Measurements from ENCODE around the gene RRAGD.

The RRAGD gene

GRCh38 chr6:89412071-89413005 lies at the start of gene RRAGD:
RRAGD (minus strand) TSS chr6:89412273; CDS start chr6:89411993, 280 bp downstream.
- DNase-seq (ENCODE audit: low read depth in 1 of 2, low spot score in 1 of 2) = peak; percentile 18 to 48

DNA sequence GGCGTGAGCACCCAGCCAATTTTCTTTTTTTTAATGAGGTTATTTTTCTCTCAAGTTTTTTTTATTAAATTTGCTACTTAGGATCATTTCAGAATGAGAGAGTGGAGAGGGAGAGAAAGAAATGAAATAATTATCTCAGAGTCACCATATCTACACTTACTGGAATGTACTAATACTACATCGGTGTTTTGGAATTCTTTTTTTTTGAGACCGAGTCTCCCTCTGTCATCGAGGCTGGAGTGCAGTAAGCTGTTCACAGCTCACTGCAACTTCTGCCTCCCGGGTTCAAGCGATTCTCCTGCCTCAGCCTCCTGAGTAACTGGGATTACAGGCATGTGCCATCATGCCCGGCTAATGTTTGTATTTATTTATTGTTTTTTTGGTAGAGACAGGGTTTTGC lies 48.6 kb upstream of the RRAGD start:
- DNase-seq (ENCODE audit: low read depth in 1 of 2, low spot score in 1 of 2) = no peak

- no peak for DNase-seq (ENCODE audit: low read depth in 1 of 2, low spot score in 1 of 2)
Observed at GRCh38 chr6:89459501-89459900, 47.4 kb upstream of the RRAGD start.

GRCh38 chr6:89458704-89459103 lies 46.6 kb upstream of the RRAGD start:
- no peak for DNase-seq (ENCODE audit: low read depth in 1 of 2, low spot score in 1 of 2)

- DNase-seq (ENCODE audit: low read depth in 1 of 2, low spot score in 1 of 2) = no peak
Observed at GRCh38 chr6:89454300-89454699, 42.2 kb upstream of the RRAGD start.

GRCh38 chr6:89452281-89452680 lies 40.2 kb upstream of the RRAGD start:
- DNase-seq (ENCODE audit: low read depth in 1 of 2, low spot score in 1 of 2) = no peak

DNA sequence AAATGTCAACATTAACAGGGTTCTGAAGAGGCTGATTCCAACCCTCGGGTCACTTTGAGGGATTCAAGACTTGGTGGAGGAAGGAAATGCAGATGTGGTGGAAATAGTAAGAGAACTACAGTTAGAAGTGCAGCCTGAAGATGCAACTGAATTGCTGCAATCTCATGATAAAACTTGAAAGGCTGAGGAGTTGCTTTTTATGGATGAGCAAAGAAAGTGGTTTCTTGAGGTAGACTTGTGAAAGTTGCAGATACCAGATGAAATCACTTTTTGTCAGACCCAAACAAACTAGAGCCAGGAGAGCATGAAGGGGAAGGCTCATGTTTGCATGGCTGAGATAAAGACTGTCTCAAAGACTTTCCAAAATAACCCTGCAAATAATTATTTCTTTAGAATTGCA lies 37.1 kb upstream of the RRAGD start:
- no peak for DNase-seq (ENCODE audit: low read depth in 1 of 2, low spot score in 1 of 2)

DNA sequence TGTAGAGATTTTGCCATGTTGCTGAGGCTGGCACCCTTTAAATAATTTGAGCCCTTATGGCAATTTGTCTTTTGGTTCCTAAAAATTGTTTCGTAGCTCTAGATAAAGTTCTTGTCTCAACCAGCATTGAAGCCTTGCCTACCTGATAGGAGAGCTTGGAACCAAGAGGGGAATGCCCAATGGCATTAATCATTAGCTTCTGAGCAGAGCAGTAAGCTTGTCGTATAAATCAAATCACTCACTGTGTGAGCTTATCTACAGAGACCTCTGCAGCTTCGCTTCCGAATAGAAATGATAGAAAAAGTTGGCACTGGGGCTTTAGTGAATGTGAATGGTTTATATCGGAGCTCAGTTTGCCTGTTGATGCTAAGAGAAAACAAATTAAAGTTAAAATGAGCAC lies 31.6 kb upstream of the RRAGD start:
- no peak for DNase-seq (ENCODE audit: low read depth in 1 of 2, low spot score in 1 of 2)

- DNase-seq (ENCODE audit: low read depth in 1 of 2, low spot score in 1 of 2) = no peak
Observed at GRCh38 chr6:89440200-89440599, 28.1 kb upstream of the RRAGD start.

GRCh38 chr6:89439014-89439413 lies 26.9 kb upstream of the RRAGD start:
- no peak for DNase-seq (ENCODE audit: low read depth in 1 of 2, low spot score in 1 of 2)

DNA sequence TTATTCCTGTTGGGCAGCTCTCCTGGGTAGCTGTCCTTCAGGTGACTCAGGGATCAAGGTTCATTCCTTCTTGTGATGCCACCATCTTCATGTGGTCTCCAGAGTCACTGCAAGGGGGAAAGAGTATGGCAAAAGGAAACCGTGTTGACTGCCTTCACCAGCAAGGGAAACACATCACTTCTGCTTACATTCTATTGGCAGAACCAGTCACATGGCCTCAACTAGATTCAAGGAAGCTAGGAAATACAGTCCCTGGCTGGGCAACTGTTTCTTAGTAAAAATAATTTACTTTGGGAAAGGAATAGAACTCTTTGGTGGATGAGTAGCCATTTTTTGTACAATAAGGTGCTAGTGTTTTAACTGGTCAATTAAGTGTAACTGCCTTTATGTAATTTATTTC lies 26.2 kb upstream of the RRAGD start:
- DNase-seq (ENCODE audit: low read depth in 1 of 2, low spot score in 1 of 2) = no peak

- no peak for DNase-seq (ENCODE audit: low read depth in 1 of 2, low spot score in 1 of 2)
Observed at GRCh38 chr6:89436226-89436625, 24.2 kb upstream of the RRAGD start.

- no peak for DNase-seq (ENCODE audit: low read depth in 1 of 2, low spot score in 1 of 2)
Observed at GRCh38 chr6:89434954-89435353, 22.9 kb upstream of the RRAGD start.

DNA sequence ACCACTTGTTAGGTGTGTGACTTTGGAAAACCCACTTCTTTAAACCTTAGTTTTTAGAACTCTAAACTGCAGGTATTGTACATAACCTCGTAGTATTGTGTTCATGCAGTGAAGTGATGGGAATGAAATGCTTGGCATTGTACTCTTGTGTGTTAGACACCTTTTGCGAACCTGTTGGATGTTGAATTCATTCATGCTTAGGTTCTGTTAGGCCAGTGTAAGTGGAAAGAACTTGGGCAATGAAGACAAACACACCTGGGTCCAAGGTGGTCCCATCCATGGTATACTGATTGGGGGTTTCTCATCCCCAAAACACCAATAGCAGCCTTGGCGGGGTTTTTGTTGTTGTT lies 22.1 kb upstream of the RRAGD start:
- DNase-seq (ENCODE audit: low read depth in 1 of 2, low spot score in 1 of 2) = no peak

DNA sequence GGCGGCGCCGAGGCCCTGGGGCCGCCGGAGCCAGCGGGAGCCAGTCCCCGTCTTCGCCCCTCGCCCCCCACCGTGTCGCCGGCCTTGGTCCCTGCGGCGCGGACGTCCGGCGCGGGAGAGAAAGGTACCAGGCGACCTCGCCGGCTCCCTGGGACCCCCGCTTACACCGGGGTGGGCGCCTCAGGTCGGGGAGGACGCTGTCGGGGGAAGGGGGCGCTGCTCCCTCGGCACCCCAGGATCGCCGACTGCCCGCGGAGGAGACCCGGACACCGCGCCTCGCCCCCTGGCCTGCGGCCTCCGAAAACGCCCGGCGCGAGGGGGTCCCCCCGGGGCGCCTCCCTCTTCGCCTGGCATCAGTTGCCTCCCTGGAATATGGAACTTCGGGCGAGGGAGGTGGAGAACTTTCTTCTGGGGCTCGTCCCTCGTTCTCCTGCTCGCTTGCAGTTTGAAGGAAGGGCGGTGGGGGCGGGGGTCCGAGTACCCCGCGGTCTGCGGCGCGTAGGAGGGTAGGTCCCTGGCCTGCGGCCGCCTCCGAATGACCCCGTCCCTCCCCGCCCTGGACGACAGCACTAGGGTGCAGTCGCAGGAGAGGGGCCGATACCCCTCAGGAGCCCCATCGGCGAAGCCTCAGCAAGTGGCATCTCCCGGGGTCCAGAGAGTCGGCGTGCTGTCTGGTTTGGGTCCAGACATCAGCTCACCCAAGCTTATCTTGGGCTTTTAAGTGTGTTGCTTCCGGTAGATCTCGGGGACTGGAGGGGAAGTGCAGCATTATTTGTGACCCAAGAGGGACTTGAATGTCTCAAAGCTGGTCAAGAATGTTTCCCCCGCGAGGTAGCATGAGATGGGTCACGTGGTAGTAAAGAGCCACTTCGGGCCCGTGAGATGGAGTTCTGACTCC lies 21.4 kb upstream of the RRAGD start:
- peak; percentile 1 to 7 for DNase-seq (ENCODE audit: low read depth in 1 of 2, low spot score in 1 of 2)

- peak; percentile 68 to 79 for DNase-seq (ENCODE audit: low read depth in 1 of 2, low spot score in 1 of 2)
Observed at GRCh38 chr6:89432875-89433251, 20.8 kb upstream of the RRAGD start, which contains the start of gene ANKRD6. ANKRD6 (plus strand) TSS chr6:89433152; CDS start chr6:89566977, 133,825 bp downstream.

DNA sequence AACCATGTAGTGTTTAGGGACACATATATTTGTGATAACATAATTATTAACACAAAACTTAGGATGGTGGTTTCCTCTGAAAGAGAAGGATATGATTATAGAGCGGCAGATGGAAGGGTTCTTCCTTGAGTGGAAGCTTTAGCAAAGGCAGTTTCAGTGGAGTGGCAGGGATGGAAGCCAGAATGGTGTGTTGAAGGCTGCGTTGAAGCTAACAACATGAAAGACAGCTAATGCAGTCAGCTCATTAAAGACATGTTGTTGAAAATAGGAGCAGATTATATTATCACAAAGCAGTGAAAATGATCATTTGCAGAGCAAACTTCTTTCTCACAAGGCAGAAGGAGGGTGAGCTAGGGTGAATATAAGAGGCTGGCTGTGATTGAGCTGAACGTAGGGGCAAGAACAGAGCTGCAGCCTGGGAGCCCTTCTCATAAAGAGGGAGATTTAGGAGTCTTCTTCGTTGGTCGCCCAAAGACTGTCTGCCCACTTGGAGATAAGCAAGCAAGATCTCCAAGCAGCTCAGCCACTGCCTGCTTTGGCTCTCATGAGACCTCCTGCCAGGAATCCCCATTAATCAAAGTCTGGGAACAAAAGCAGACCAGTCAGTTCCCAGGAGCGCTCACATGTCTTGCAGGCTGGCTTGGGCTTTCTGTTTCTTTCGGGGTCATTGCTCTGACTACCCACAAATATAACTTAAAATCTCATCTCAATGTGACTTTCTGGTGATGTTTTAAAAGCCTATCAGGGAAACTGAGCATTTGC lies 18.3 kb upstream of the RRAGD start:
- no peak for DNase-seq (ENCODE audit: low read depth in 1 of 2, low spot score in 1 of 2)

DNA sequence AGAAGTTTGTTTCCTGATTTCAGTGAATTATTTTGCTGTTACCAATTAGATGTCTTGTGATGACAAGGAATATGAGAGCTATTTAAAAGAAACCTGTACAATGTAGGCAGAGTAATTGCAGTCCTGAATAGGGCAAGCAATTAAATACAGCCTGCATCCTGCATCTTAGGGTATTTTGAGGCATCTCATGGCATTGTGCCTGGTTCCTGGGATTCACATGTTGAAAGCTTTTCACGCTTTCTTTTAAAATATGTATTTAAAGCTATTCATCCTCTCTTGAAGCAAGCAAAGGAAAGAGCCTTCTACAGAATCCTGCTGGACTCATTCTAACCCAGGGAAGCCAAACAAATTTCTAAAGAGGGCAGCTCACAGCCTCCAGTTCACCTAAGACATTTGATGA lies 4.7 kb upstream of the RRAGD start:
- DNase-seq (ENCODE audit: low read depth in 1 of 2, low spot score in 1 of 2) = no peak

DNA sequence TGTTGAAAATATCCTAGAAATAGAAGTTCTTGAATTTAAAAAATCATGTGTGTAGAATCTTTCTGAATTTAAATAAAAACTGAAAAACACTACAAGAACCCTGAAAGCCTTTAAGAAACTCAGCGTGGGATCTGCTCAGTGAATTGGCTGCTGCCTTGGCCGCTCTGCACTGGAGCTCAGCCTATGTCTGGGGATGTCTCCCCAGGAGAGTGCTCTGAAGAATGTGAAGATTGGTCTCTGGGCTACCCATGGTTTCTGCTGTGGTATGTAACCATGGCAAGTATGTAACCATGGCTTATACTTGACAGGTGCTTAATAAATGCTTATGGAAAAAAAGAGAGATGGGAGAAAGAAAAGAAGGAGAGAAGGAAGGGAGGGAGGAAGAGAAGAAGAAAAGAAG lies 3.1 kb upstream of the RRAGD start:
- DNase-seq (ENCODE audit: low read depth in 1 of 2, low spot score in 1 of 2) = no peak

DNA sequence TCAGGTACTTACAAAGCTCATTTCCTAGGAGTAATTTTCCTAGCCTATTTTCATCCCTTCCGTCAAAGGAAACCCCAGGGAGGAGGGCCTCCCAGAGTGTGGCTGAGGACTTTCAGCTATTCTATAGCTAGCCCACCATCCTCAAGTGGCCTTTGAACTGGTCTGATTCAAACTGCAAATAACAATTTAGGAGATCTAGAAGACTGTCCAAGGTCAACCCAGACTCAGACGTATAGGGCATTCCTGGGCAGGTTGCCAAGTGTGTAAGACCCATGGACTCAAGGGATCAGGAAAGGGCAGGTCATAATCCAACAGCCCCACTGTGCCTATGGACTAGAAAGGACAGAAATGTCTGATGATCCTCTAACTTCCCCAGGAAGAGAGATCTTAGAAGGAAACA lies 2.1 kb upstream of the RRAGD start:
- no peak for DNase-seq (ENCODE audit: low read depth in 1 of 2, low spot score in 1 of 2)

DNA sequence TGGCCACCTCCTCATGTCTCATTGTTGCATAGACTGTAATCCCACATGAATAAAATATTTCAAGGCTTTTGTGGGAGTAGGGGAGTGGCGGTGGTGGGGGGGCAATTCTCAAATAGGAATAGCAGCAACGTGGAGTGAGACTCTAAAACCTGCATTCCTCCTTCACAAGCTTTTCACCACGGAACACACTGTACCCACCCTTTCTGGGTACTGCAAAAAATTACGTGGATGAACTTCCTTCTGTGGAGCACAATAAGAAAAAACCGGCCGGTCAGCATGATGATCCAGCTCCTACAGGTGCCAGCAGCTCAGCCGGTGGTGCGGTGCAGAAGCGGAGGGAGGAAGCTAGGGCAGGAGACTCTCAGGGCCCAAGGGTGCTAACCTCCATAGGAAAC lies 930 bp upstream of the RRAGD start:
- DNase-seq (ENCODE audit: low read depth in 1 of 2, low spot score in 1 of 2) = no peak
